ENCODE data around the gene VIT. TPM values are rescaled to one million over a fixed set of nuclear protein-coding genes. Genes with fewer than 3 reads are reported as not detected.

The VIT gene
- polyA plus RNA-seq, 1 of the 3 experiments (the other 2 are of a cell fraction): not detected

GRCh38 chr2:36670881-36671595, 25.5 kb upstream of the VIT start:
- DNase-seq: no peak
- no peaks in the 10 kb centered on the region for H4K20me1 ChIP-seq (ENCODE audit: insufficient read depth)
- no peaks in the 10 kb centered on the region for H3K9me2 ChIP-seq
- ChIA-PET POLR2A (no interaction called here), CTCF (interaction anchor here (1.7 kb wide), 1 partner anchor 318 kb away, joined by 8 read pairs; no protein-coding TSS in a partner anchor)
- H3K79me2 ChIP-seq (ENCODE audit: insufficient read depth): no peaks in the 10 kb centered on the region
- H3K9me3 ChIP-seq: no peaks in the 10 kb centered on the region
- no peak for TF ChIP-seq RCOR1 (IDR thresholded peaks at IDR 0.05; ENCODE audit: low read length)
- no peak for TF ChIP-seq YY1 (IDR thresholded peaks at IDR 0.05; ENCODE audit: low read depth)
- TF ChIP-seq ELF1 (IDR thresholded peaks at IDR 0.05): no peak
- no peak for TF ChIP-seq IRF3 (IDR thresholded peaks at IDR 0.05; ENCODE audit: low read depth, low read length)
- no peak overlapping the region for H3K4me2 ChIP-seq
- H3K9ac ChIP-seq: no peak overlapping the region
- no peak overlapping the region for H2AFZ ChIP-seq (ENCODE audit: low read depth)
- H3K27me3 ChIP-seq (ENCODE audit: insufficient read depth): no peaks in the 10 kb centered on the region
- H3F3A ChIP-seq (replicated peaks; ENCODE audit: insufficient read depth): peaks cover 4% of the 10 kb centered on the region
- H3K27ac ChIP-seq (ENCODE audit: low read depth in 2 of 2, low read length in 1 of 2): no peak overlapping the region
- peaks cover 0 to 10% of the 10 kb centered on the region in 2 experiments; a peak in 1 of 4 replicates for H3K4me1 ChIP-seq (ENCODE audit: control insufficient read depth in 1 of 2, insufficient read depth in 2 of 2, low read depth in 1 of 2, low read length in 1 of 2)
- no peak overlapping the region for H3K4me3 ChIP-seq (ENCODE audit: low read depth in 2 of 2, low read length in 1 of 2)
- 78% methylated on average over 6 of the region's 6 CpGs for WGBS (ENCODE audit: low lambda C conversion rate)
- H3K36me3 ChIP-seq (replicated peaks in 1 of 2; ENCODE audit: control insufficient read depth in 1 of 2, insufficient read depth in 2 of 2, low read length in 1 of 2): no peaks in the 10 kb centered on the region

- ChIA-PET CTCF (interaction anchor here (1.7 kb wide), 1 partner anchor 319 kb away, joined by 8 read pairs; no protein-coding TSS in a partner anchor), POLR2A (no interaction called here)
- no peak for DNase-seq
- Histone ChIP-seq H2AFZ (ENCODE audit: low read depth) (no peak overlapping the region), H3K4me1 (ENCODE audit: control insufficient read depth in 1 of 2, insufficient read depth in 2 of 2, low read depth in 1 of 2, low read length in 1 of 2) (peaks cover 0 to 10% of the 10 kb centered on the region in 2 experiments; a peak in 1 of 4 replicates), H4K20me1 (ENCODE audit: insufficient read depth) (no peaks in the 10 kb centered on the region), H3F3A (replicated peaks; ENCODE audit: insufficient read depth) (peaks cover 4% of the 10 kb centered on the region), H3K9ac (no peak overlapping the region), H3K4me3 (ENCODE audit: low read depth in 2 of 2, low read length in 1 of 2) (no peak overlapping the region), H3K36me3 (replicated peaks in 1 of 2; ENCODE audit: control insufficient read depth in 1 of 2, insufficient read depth in 2 of 2, low read length in 1 of 2) (no peaks in the 10 kb centered on the region), H3K4me2 (no peak overlapping the region), H3K27ac (ENCODE audit: low read depth in 2 of 2, low read length in 1 of 2) (no peak overlapping the region), H3K27me3 (ENCODE audit: insufficient read depth) (no peaks in the 10 kb centered on the region), H3K79me2 (ENCODE audit: insufficient read depth) (no peaks in the 10 kb centered on the region), H3K9me3 (no peaks in the 10 kb centered on the region), H3K9me2 (no peaks in the 10 kb centered on the region)
- TF ChIP-seq SIN3A (IDR thresholded peaks at IDR 0.05; ENCODE audit: borderline replicate concordance, low read depth, low read length) (no peak), CHD2 (IDR thresholded peaks at IDR 0.05; ENCODE audit: low read length, partially characterized antibody) (no peak), MAX (IDR thresholded peaks at IDR 0.05; ENCODE audit: low read depth) (no peak), FOXM1 (IDR thresholded peaks at IDR 0.05; ENCODE audit: low read depth) (no peak), FOSL2 (IDR thresholded peaks at IDR 0.05; ENCODE audit: borderline replicate concordance, low read depth) (no peak), ZBTB33 (IDR thresholded peaks at IDR 0.05; ENCODE audit: borderline replicate concordance, low read depth) (no peak), REST (IDR thresholded peaks at IDR 0.05; ENCODE audit: low read depth, low read length) (no peak), FOXJ3 (CRISPR knock-in tag; IDR thresholded peaks at IDR 0.05) (no peak), MEF2A (IDR thresholded peaks at IDR 0.05; ENCODE audit: borderline replicate concordance, low read depth) (no peak), MXI1 (IDR thresholded peaks at IDR 0.05; ENCODE audit: low read depth, low read length) (no peak), YY1 (IDR thresholded peaks at IDR 0.05; ENCODE audit: low read depth) (no peak), GABPA (IDR thresholded peaks at IDR 0.05; ENCODE audit: low read depth) (no peak)
- 80% methylated on average over 2 of the region's 2 CpGs for WGBS (ENCODE audit: low lambda C conversion rate)
Measured at GRCh38 chr2:36671731-36672130, 24.8 kb upstream of the VIT start.

Data from SK-N-SH (cell line).